Transverse colon (tissue), 4 donors: Measurements from ENCODE around the gene PNLDC1. TPM values are rescaled to one million over a fixed set of nuclear protein-coding genes. Genes with fewer than 3 reads are reported as not detected.
"Not testable (repeated sequence)": the region's sequence is repeated elsewhere in the genome, so short reads cannot be mapped to it uniquely, and the experiment has no call there.

Source experiments
- DNase-seq: peaks from one replicate; pipeline ENCODE4 v3.0.0-alpha.2; 2019
- H3K27ac ChIP-seq, 4 donors: fragments of 200-600 bp; sonication (generic); 2 replicates each; pipeline ENCODE4 v1.5.1; 2016 to 2018; ENCODE audit warnings: inconsistent platforms in 4 of 4
- H3K27me3 ChIP-seq: fragments of 200-600 bp; sonication (generic); 2 replicates; pipeline ENCODE4 v1.5.1; 2017; ENCODE audit warnings: inconsistent platforms
- H3K36me3 ChIP-seq, 4 donors: fragments of 200-600 bp; sonication (generic); 2 replicates each; pipeline ENCODE4 v1.5.1; 2017 to 2019; ENCODE audit warnings: inconsistent platforms in 4 of 4
- H3K4me1 ChIP-seq, 4 donors: fragments of 200-600 bp; sonication (generic); 2 replicates each; pipeline ENCODE4 v1.5.1; 2017 to 2020; ENCODE audit warnings: inconsistent platforms in 4 of 4
- H3K4me3 ChIP-seq, 4 donors: fragments of 200-600 bp; sonication (generic); 1 replicate in 1 of 4; 2 replicates in 3 of 4; pipeline versions ENCODE4 v1.5.1 to v1.6.1; 2017 to 2019; ENCODE audit warnings: inconsistent platforms in 4 of 4
- H3K9me3 ChIP-seq, 2 donors: fragments of 200-600 bp; sonication (generic); 2 replicates each; pipeline ENCODE4 v1.5.1; 2017 to 2019; ENCODE audit warnings: inconsistent platforms in 2 of 2
- EP300 ChIP-seq: sonication (generic); formaldehyde crosslinking; IDR thresholded peaks from one replicate; pipeline ENCODE4 v1.6.1; 2017; ENCODE audit warnings: antibody characterized with exemption, low read depth
- POLR2A ChIP-seq: fragments of 450-650 bp; IDR thresholded peaks from one replicate; pipeline ENCODE4 v1.6.1; 2016; ENCODE audit warnings: antibody characterized with exemption, mild to moderate bottlenecking, moderate library complexity
- POLR2AphosphoS5 ChIP-seq, 3 donors: sonication (generic); formaldehyde crosslinking; IDR thresholded peaks; one replicate each; pipeline ENCODE4 v1.6.1; 2016; ENCODE audit warnings: antibody characterized with exemption in 3 of 3
- WGBS, 2 donors: methylation state at CpG; one replicate each; pipeline ENCODE4 v1.1.5; 2018; ENCODE audit warnings: low coverage in 1 of 2; 5-methylcytosine and 5-hydroxymethylcytosine counted together
- in situ Hi-C, 4 donors: fragments of 200-750 bp; cut with MboI; loops; one replicate each; pipeline versions ENCODE4 v1.15.0 to v1.15.1; 2017; ENCODE audit warnings: low sequenced_read_pairs in 3 of 4, low pct_ligation_motif_present in 1 of 4, low pct_unique_long_range_greater_than_20kb in 1 of 4
- intact Hi-C: fragments of 100-400 bp; cut with DNase I; formaldehyde crosslinking; loops from one replicate; pipeline ENCODE4 v1.15.1; 2023; ENCODE audit warnings: low total_unique reads
- total RNA-seq, 4 donors: library from RNA; depleted of rRNA; stranded (reverse); fragments of >200 nt; gene quantifications; one replicate each; pipeline ENCODE4 v1.1.0, GENCODE V29; 2016
- TF ChIP-seq, protein P1 (sequence below), 5 experiments: fragments of 200-600 bp in 3 of 5; fragments of 450-650 bp in 2 of 5; sonication (generic) in 3 of 5; IDR thresholded peaks; 1 replicate in 2 of 5; 2 replicates in 3 of 5; pipeline ENCODE4 v1.5.1; 2016 to 2017; ENCODE audit warnings: antibody characterized with exemption in 5 of 5, inconsistent platforms in 3 of 5, mild to moderate bottlenecking in 2 of 5, moderate library complexity in 1 of 5

The PNLDC1 gene
- total RNA-seq, 4 donors from 2014 or later: 1.5 TPM; not detected in 3

DNA sequence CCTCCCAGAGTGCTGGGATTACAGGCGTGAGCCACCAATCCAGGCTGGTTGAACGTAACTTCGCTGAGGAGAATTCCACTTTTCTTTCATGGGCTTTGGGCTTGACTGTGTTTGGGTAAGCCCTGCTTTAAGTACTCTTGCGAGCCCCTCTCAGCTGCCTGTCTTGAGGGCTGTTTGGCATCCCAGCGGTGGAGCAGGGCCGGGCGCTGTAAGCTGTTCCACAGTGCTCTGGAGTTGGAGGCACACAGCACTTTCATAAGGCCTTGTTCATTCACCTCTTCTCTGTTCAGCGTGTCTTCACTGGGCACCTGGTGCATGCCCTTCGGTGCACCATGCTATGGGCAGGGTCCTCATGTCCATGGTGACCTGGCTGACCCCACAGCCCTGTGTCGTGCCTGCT is 21.6 kb downstream of the PNLDC1 start:
- no peaks in the 10 kb centered on the region for H3K4me1 ChIP-seq
- H3K9me3 ChIP-seq: no peaks in the 10 kb centered on the region
- intact Hi-C loops (no loop called here), in situ Hi-C loops (no loop called here)
- H3K4me3 ChIP-seq: no peak overlapping the region
- H3K27ac ChIP-seq: no peak overlapping the region
- TF ChIP-seq POLR2A (no peak), EP300 (no peak), POLR2AphosphoS5 (IDR thresholded peaks at IDR 0.05) (no peak)
- TF ChIP-seq, protein P1, sequence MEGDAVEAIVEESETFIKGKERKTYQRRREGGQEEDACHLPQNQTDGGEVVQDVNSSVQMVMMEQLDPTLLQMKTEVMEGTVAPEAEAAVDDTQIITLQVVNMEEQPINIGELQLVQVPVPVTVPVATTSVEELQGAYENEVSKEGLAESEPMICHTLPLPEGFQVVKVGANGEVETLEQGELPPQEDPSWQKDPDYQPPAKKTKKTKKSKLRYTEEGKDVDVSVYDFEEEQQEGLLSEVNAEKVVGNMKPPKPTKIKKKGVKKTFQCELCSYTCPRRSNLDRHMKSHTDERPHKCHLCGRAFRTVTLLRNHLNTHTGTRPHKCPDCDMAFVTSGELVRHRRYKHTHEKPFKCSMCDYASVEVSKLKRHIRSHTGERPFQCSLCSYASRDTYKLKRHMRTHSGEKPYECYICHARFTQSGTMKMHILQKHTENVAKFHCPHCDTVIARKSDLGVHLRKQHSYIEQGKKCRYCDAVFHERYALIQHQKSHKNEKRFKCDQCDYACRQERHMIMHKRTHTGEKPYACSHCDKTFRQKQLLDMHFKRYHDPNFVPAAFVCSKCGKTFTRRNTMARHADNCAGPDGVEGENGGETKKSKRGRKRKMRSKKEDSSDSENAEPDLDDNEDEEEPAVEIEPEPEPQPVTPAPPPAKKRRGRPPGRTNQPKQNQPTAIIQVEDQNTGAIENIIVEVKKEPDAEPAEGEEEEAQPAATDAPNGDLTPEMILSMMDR (IDR thresholded peaks at IDR 0.05): no peak
- no peak for DNase-seq
- H3K27me3 ChIP-seq: no peaks in the 10 kb centered on the region
- H3K36me3 ChIP-seq: no peaks in the 10 kb centered on the region
- WGBS, 2 donors: 96% methylated on average over 8 of the region's 10 CpGs; no CpG with 5 or more reads in 1 of the 2 donors

DNA sequence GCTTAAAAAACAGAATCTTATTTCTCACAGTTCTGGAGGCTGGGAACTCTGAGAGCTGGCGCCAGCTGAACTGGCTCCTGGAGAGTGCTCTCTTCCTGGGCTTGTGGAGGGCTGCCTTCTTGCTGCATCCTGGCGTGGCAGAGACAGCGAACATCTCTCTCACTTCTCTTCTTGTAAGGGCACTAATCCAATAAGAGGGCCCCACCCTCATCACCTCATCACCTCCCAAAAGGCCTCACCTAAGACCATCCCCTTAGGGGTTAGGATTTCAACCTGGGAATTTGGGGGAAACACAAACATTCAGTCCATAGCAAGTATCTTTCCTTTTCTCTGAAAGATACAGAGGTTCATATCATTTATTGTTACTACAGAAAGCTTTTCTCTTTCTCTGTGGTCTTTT is 23.9 kb downstream of the PNLDC1 start:
- 94% methylated on average over 3 of the region's 3 CpGs; no CpG with 5 or more reads in 1 of the 2 donors for WGBS, 2 donors
- Histone ChIP-seq H3K27ac (no peak overlapping the region), H3K36me3 (no peaks in the 10 kb centered on the region), H3K9me3 (no peaks in the 10 kb centered on the region), H3K27me3 (no peaks in the 10 kb centered on the region), H3K4me1 (no peaks in the 10 kb centered on the region), H3K4me3 (no peak overlapping the region)
- TF ChIP-seq POLR2A: no peak
- in situ Hi-C loops (no loop called here), intact Hi-C loops (no loop called here)
- DNase-seq: no peak

- intact Hi-C loops, in situ Hi-C loops, H3K36me3 ChIP-seq, H3K4me1 ChIP-seq, DNase-seq, H3K4me3 ChIP-seq, H3K27me3 ChIP-seq, H3K9me3 ChIP-seq, H3K27ac ChIP-seq: not testable (repeated sequence)
- 96% methylated on average over 4 to 9 of the region's 9 CpGs for WGBS, 2 donors
Measured at GRCh38 chr6:159824690-159825089, 24.6 kb downstream of the PNLDC1 start.

GRCh38 chr6:159826004-159826403 is 25.9 kb downstream of the PNLDC1 start:
- 94% methylated on average over 13 of the region's 13 CpGs; no CpG with 5 or more reads in 1 of the 2 donors for WGBS, 2 donors
- Histone ChIP-seq H3K36me3 (no peaks in the 10 kb centered on the region), H3K9me3 (no peaks in the 10 kb centered on the region), H3K4me3 (no peak overlapping the region), H3K4me1 (no peaks in the 10 kb centered on the region), H3K27me3 (no peaks in the 10 kb centered on the region), H3K27ac (no peak overlapping the region)
- intact Hi-C loops (no loop called here), in situ Hi-C loops (no loop called here)
- TF ChIP-seq POLR2A: no peak
- TF ChIP-seq POLR2AphosphoS5 (IDR thresholded peaks at IDR 0.05): no peak
- TF ChIP-seq, protein P1 (IDR thresholded peaks at IDR 0.05): no peak
- TF ChIP-seq EP300: no peak
- no peak for DNase-seq

GRCh38 chr6:159826968-159827647 is 27.0 kb downstream of the PNLDC1 start:
- WGBS, 2 donors: 83 to 86% methylated on average over 12 to 16 of the region's 16 CpGs
- Histone ChIP-seq H3K4me3 (no peak overlapping the region), H3K4me1 (no peaks in the 10 kb centered on the region), H3K27me3 (no peaks in the 10 kb centered on the region), H3K9me3 (no peaks in the 10 kb centered on the region), H3K36me3 (no peaks in the 10 kb centered on the region), H3K27ac (no peak overlapping the region)
- in situ Hi-C loops (no loop called here), intact Hi-C loops (no loop called here)
- TF ChIP-seq, protein P1 (IDR thresholded peaks at IDR 0.05): no peak
- no peak for TF ChIP-seq POLR2A
- no peak for TF ChIP-seq POLR2AphosphoS5 (IDR thresholded peaks at IDR 0.05)
- TF ChIP-seq EP300: no peak
- DNase-seq: no peak
